Activated CD4-positive, alpha-beta T cell treated with anti-CD3 and anti-CD28 coated beads, Interleukin-2, amount 50 U/mL, for 1 hour (primary cell): ENCODE measurements around the gene FNDC4.
"Not testable (repeated sequence)": the region's sequence is repeated elsewhere in the genome, so short reads cannot be mapped to it uniquely, and the experiment has no call there.

Experiments used
- DNase-seq: peaks from one replicate; pipeline ENCODE4 v3.0.0-alpha.2; 2020

The FNDC4 gene, protein sequence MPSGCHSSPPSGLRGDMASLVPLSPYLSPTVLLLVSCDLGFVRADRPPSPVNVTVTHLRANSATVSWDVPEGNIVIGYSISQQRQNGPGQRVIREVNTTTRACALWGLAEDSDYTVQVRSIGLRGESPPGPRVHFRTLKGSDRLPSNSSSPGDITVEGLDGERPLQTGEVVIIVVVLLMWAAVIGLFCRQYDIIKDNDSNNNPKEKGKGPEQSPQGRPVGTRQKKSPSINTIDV

GRCh38 chr2:27494944-27495554 is at the start of gene FNDC4:
FNDC4 (minus strand) TSS chr2:27495200; CDS start chr2:27494679, 521 bp downstream.
- DNase-seq: no peak

DNA sequence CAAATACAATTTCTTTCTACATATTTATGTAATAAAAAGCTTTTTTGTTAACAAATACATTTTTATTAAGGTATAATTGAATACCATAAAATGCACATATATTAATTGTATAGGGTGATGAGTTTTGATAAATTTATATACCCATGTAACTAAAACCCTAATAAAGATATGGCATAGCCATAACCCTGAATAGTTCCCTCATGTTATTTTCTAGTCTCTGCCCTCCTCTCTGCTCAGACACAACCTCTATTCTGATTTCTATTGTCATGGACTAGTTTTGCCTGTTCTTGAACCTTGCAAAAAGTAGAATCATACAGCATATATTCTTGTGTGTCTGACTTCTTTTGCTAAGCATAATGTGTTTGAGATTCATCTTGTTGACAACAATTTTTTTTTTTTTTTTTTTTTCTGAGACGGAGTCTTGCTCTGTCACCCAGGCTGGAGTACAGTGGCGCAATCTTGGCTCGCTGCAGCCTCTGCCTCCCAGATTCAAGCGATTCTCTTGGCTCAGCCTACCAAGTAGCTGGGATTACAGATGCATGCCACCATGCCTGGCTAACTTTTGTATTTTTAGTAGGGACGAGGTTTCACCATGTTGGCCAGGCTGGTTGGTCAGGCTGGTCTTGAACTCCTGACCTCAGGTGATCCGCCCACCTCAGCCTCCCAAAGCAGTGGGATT is 49.3 kb upstream of the FNDC4 start:
- no peak for DNase-seq

- not testable (repeated sequence) for DNase-seq
These were observed 44.6 kb upstream of the FNDC4 start for GRCh38 chr2:27539649-27540048.

- DNase-seq: not testable (repeated sequence)
These were observed 43.9 kb upstream of the FNDC4 start for GRCh38 chr2:27538839-27539450.

DNA sequence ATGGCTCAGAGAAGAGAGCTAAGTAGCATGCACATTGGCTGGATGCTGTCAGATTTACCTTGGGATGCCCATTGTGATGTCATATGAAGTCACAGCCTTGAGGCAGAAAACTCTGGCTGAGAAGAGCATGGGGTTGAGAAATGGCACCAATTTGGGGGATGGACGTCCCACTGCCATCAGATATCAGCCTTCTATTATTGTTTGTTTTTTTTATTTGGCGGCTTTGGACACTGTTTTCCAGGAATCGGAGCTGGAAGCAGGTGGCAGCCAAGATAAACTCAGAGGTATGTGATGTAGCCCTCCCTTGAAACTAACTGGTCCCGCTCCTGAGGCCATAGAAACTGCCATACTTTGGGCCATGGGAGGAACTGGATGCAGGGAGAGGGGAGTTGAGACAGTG is 42.3 kb upstream of the FNDC4 start:
- no peak for DNase-seq

GRCh38 chr2:27531983-27532382 is 37.0 kb upstream of the FNDC4 start:
- no peak for DNase-seq

- DNase-seq: no peak
These were observed 32.2 kb upstream of the FNDC4 start for GRCh38 chr2:27527182-27527581.

DNA sequence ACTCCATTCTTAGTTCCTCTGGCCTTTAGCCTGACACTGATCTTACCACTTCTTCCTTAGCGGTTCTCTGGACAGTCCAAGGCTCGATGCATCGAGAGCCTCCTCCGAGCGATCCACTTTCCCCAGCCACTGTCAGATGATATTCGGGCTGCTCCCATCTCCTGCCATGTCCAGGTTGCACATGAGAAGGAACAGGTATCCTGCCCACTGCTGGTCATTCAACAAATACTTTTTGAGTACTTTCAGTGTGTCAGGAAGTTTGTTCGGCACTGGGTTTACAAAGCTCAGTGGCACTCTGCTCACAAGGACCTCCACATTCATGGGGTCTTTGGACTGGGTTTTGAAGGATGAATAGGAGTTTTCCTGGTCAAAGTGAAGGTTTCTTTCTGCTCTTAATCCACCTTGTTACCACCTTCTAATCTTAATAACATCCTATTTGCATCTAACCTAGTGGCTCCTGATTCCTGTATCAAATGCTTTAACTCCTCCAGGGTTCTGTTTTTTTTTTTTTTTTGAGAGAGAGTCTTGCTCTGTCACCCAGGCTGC is 27.5 kb upstream of the FNDC4 start:
- no peak for DNase-seq

GRCh38 chr2:27520316-27520715 is 25.3 kb upstream of the FNDC4 start:
- no peak for DNase-seq

GRCh38 chr2:27518782-27519113 is 23.7 kb upstream of the FNDC4 start:
- DNase-seq: no peak

DNA sequence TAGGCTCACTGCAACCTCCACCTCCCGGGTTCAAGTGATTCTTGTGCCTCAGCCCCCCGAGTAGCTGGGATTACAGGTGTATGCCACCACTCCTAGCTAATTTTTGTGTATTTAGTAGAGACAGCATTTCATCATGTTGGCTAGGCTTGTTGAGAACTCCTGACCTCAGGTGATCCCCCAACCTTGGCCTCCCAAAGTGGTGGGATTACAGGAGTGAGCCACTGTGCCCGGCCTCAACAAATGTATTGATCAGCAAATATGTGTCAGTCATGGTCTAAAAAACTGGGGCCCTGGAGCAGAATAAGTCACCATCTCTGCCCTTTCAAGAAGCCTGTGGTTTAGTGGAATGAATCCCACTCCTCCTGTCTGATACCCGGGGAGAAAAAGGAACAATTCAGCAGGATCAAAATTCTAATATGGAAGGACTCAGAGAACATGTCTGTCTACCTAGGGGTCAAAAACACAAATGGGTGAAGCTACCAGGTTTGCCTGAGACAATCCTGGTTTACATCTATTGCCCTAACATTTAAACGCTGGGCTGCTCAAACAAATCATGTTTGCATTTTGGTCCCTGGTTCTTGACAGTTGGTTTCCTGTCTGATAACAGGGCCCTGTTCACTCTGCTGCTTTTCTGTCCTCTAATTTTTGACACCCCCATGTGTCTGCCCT is 23.2 kb upstream of the FNDC4 start:
- no peak for DNase-seq

DNA sequence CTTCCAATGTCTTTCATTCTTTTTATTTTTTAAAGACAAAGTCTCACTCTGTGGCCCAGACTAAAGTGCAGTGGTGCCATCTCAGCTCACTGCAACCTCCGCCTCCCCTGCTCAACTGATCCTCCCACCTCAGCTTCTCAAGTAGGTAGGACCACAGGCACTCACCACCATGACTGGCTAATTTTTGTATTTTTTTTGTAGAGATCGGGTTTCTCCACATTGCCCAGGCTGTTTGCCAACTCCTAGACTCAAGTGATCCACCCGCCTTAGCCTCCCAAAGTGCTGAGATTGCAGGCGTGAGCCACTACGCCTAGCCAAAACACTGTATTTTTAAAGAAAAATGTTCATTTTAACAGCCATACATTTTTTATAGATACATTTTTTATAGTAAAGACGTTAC is 14.3 kb upstream of the FNDC4 start:
- no peak for DNase-seq

DNA sequence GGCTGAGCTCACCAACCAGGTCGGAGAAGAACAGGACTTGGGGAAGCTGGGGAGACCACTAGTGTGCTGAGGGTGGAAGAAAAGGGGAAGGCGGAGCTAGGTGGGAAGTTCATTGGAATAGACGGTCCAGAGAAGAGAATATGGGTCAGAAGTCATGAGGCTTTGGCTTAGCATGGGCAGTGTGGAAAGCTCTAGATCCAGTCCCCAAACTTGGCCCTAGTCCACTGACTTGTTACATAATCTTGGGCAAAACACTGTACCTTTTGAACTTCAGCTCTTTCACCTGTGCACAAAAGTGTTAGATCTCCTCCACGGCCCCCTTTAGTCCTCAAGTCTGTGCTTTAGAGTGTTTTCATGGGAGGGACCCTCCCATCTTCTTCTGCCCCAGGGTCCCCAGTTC is 12.3 kb upstream of the FNDC4 start:
- no peak for DNase-seq

DNA sequence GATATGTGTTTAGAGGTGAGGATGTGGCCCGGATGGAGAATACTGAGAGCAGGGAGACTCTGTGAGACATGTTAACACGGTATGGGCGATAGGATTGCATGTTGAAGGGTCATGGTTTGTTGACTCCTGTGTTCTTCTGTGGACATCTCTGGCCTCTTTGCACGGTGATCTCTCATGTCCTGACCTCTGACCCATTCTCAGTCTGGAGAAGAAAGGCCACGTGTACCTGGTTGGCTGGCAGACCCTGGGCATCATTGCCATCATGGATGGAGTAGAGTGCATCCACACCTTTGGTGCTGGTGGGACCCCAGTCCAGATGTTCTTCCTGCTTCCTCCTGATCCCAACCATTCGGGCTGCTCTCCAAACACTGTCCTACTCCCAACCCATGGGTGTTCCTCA is 11.6 kb upstream of the FNDC4 start:
- no peak for DNase-seq

- DNase-seq: no peak
These were observed 7.1 kb upstream of the FNDC4 start for GRCh38 chr2:27502142-27502541.

DNA sequence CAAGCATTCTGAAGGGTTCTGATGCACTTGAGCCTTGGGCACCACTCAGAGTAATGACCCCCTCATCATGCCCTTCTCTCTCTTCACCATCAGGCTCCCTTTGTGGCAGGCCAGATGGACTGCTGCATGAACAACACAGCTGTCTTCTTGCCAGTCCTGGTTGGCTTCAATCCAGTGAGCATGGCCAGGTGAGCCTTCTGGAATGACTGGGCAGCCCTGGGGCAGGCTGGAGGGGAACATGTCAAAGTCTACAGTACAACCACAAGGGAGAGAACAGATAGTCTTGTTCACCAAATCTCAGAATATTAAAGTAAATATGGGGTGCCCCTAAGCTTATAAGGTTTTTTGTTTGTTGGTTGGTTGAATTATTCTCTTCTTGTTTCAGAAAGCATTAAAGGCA is 6.0 kb upstream of the FNDC4 start:
- DNase-seq: no peak

DNA sequence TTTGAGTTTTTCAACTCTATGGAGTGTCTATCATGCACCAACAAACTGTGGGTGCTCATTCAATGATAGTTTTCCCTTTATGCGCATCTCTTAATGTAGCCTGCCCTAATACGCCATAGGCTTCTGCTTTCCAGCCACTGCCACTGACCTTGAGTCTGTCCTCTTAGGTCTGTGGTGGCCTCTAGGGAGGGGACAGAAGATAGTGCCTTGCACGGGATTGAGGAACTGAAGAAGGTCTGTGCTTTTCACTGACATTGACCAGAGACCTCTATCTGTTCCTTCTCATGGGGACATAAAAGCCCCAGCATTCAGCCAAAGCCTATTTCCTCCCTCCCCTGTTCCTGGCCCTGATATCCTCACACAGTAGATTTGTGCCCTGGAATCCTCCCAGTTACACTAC is 4.0 kb upstream of the FNDC4 start:
- DNase-seq: no peak

DNA sequence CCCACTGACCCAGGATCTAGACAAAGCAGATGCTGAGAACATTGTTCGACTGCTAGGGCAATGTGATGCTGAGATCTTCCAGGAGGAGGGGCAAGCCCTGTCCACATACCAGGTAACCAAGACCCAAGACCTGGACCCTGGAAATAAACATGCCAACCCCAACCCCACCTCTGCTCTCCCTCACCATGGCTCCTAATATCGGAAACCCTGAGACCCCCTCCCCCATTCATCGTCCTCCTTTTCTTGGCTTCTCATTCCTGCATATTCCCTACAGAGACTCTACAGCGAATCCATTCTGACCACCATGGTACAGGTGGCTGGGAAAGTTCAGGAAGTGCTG is 2.3 kb upstream of the FNDC4 start:
- no peak for DNase-seq

DNA sequence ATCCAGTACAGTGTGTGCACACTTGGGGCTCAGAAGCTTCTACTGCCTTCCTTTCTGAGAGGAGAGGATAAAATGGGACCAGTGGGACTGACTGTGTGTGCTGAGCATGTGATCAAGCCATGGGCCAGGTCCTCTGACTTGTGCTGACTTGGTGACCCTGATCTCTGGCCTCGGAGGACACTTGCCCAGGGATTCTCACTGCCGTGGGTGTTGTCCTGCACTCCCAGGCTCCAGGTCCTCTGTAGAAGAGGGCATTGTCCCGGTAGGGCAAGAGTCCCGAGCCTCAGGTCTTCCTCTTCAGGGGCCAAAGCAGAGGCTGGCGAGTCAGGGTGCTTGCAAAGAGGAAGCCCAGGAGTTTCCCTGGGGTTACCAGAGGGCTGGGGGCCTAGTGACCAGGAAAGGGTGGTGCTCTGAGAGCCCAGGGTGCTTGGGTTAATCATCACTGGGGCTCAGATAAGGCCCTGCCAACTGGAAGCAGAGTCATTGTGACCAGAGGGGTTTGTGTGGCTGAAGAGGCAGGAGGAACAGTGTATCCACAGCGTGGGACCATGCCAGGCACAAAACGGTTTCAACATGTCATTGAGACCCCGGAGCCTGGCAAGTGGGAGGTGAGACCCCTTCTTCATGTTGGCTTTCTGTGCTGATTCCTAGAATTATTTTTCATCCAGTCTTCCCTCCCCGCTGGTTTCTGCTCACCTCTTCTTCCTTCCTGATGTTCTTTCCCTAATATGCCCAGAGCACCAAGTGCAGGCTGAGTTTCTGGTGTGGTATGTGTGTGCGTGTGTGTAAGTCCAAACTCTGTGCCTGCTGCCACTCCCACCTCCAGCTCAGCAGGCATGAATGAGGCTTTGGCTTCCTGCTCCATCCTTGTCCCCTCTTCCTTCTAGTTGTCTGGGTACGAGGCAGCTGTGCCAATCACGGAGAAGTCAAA is 1.6 kb upstream of the FNDC4 start, which contains the start of gene GCKR:
Gene GCKR, plus strand, starts transcription at position 483 of the 931 bp plus-strand sequence. Its CDS starts 66 bp downstream, at position 549.
- no peak for DNase-seq

- no peak for DNase-seq
These were observed 898 bp upstream of the FNDC4 start for GRCh38 chr2:27495840-27496356.

- DNase-seq: no peak
These were observed 586 bp downstream of the FNDC4 start for GRCh38 chr2:27494284-27494943.
